Fibroblast of pulmonary artery (primary cell): Measurements from ENCODE around the gene NFKBIB.

Source experiments
- DNase-seq: peaks from one replicate; pipeline ENCODE4 v3.0.0-alpha.2; 2010; ENCODE audit warnings: low read depth
- H3K4me3 ChIP-seq: replicated peaks from 2 replicates; pipeline ENCODE4 v1.5.1; 2011; ENCODE audit warnings: low read depth, mild to moderate bottlenecking, control low read depth, low read length, moderate library complexity
- TF ChIP-seq, protein P1 (sequence below): IDR thresholded peaks from 2 replicates; pipeline ENCODE4 v1.5.1; 2011; ENCODE audit warnings: mild to moderate bottlenecking, control low read depth, low read length, inconsistent platforms; ENCODE audit errors: missing control alignments

Gene NFKBIB

DNA sequence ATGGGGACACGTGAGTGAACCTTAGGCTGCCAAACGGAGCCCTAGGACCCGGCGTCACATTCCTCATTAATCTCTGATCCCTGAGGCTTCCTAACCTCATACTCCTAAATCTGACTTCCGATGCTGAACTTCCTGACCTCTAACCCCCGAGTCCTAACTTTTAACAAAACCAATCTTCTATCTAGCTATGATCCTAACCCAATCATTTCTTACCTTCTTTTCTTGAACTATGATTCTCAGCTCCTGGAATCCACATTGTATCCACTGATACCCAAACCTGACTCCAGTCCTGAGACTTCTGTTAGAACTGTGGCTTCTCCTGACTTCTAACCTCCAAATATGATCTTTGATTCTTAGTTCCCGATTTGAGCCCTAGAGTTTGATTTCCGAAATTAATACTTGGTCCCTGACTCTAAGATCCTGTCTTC lies 447 bp downstream of the NFKBIB start:
- peak; percentile 66 for DNase-seq
- TF ChIP-seq, protein P1, sequence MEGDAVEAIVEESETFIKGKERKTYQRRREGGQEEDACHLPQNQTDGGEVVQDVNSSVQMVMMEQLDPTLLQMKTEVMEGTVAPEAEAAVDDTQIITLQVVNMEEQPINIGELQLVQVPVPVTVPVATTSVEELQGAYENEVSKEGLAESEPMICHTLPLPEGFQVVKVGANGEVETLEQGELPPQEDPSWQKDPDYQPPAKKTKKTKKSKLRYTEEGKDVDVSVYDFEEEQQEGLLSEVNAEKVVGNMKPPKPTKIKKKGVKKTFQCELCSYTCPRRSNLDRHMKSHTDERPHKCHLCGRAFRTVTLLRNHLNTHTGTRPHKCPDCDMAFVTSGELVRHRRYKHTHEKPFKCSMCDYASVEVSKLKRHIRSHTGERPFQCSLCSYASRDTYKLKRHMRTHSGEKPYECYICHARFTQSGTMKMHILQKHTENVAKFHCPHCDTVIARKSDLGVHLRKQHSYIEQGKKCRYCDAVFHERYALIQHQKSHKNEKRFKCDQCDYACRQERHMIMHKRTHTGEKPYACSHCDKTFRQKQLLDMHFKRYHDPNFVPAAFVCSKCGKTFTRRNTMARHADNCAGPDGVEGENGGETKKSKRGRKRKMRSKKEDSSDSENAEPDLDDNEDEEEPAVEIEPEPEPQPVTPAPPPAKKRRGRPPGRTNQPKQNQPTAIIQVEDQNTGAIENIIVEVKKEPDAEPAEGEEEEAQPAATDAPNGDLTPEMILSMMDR: no peak
- peak overlapping the region; percentile 92 for H3K4me3 ChIP-seq

DNA sequence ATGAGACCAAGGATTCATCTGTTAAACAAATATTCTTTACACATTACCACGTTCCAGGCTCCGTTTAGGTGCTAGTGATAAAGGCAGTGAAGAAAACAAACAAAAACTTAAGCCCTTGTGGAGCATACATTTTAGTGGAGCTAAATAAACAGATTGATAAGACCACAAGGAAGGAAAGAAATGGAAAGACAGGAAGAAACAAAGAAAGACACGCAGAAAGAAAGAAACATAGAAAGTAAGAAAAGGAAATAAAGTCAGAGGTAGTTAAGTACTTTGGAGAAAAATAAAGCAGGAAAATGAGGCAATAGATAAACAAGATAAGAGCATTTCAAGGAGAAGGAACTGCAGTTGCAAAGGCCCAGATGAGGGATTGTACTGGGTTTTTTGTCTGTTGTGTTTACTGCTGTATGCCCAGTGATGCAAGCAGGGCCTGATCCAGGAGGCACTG lies 998 bp downstream of the NFKBIB start:
- TF ChIP-seq, protein P1: no peak
- peak; percentile 31 for DNase-seq
- H3K4me3 ChIP-seq: peak overlapping the region; percentile 92

GRCh38 chr19:38901683-38902082 lies 1.9 kb downstream of the NFKBIB start:
- H3K4me3 ChIP-seq: no peak overlapping the region
- DNase-seq: no peak
- TF ChIP-seq, protein P1: no peak

DNA sequence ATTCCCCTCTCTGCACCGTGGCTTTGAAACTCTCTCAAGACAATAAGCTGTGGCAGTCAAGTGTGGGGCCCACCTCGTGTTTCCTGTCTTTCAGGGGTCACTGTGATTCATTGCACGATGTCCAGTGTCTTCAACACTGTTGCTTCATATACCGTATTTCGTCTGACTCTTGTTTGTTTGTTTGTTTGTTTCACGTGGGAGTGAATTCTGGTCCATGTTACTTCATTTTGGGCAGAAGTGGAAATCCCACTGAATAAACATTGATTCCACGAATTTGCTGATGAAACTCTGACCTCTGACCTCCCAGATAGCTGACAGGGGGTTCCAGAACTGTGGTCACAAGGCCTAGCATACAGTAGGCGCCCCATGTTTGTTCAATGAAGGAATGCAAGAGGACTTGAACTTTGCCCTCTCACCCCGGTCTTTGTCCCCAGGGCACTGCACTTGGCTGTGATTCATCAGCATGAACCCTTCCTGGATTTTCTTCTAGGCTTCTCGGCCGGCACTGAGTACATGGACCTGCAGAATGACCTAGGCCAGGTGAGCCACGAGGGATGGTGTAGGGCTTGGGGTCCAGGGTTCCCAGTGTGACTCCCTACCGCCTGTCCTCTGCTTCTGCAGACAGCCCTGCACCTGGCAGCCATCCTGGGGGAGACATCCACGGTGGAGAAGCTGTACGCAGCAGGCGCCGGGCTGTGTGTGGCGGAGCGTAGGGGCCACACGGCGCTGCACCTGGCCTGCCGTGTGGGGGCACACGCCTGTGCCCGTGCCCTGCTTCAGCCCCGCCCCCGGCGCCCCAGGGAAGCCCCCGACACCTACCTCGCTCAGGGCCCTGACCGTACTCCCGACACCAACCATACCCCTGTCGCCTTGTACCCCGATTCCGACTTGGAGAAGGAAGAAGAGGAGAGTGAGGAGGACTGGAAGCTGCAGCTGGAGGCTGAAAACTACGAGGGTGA lies 5.1 kb downstream of the NFKBIB start:
- TF ChIP-seq, protein P1: no peak
- DNase-seq: no peak
- H3K4me3 ChIP-seq: no peak overlapping the region

- H3K4me3 ChIP-seq: no peak overlapping the region
- DNase-seq: no peak
- TF ChIP-seq, protein P1: no peak
Measured at GRCh38 chr19:38905620-38906019, 5.9 kb downstream of the NFKBIB start.

- TF ChIP-seq, protein P1: no peak
- no peak for DNase-seq
- H3K4me3 ChIP-seq: no peak overlapping the region
Measured at GRCh38 chr19:38907227-38907626, 7.5 kb downstream of the NFKBIB start.
